ENCODE data around the gene ZNF660. TPM values are rescaled to one million over a fixed set of nuclear protein-coding genes. Genes with fewer than 3 reads are reported as not detected.
"Not testable (repeated sequence)": the region's sequence is repeated elsewhere in the genome, so short reads cannot be mapped to it uniquely, and the experiment has no call there.

The ZNF660 gene
- total and polyA plus RNA-seq, 4 donors: 0.08 to 2.7 (median 0.41) TPM

DNA sequence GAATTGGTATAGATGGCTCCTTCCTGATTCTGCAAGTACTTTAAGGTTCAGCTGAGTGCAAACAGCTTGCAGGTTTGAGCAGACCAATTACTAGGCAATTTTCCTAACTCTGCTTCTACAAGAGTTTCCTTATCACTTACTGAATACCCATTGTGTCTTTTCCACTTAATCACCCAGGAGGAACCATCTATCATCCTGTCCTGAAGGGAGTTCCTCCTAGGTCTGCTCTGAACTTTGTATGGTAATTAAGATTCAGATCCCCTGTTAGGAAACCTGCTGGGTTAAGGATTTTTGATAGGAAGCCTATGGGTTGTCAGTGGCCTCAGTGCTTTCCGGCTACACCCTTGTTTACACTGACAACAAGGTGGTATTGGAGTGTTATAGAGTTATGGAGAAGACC lies 40.0 kb upstream of the ZNF660 start:
- H3K4me3 ChIP-seq (ENCODE audit: low read depth in 1 of 3, low read length in 3 of 3); H3K27me3 ChIP-seq (ENCODE audit: control insufficient read depth in 4 of 4, insufficient read depth in 4 of 4, low read length in 3 of 4); H3K27ac ChIP-seq (ENCODE audit: low read depth in 1 of 2, low read length in 2 of 2); H3K4me1 ChIP-seq (ENCODE audit: control insufficient read depth in 4 of 4, insufficient read depth in 4 of 4, low read length in 3 of 4); H3K36me3 ChIP-seq (ENCODE audit: control insufficient read depth in 4 of 4, insufficient read depth in 3 of 4, low read depth in 1 of 4, low read length in 3 of 4); DNase-seq (ENCODE audit: low spot score); H3K9me3 ChIP-seq (ENCODE audit: control insufficient read depth in 4 of 4, low read length in 3 of 4); H3K9ac ChIP-seq (ENCODE audit: low read depth in 1 of 2, low read length in 2 of 2): not testable (repeated sequence)
- 37% methylated on average over 1 of the region's 1 CpG for WGBS

DNA sequence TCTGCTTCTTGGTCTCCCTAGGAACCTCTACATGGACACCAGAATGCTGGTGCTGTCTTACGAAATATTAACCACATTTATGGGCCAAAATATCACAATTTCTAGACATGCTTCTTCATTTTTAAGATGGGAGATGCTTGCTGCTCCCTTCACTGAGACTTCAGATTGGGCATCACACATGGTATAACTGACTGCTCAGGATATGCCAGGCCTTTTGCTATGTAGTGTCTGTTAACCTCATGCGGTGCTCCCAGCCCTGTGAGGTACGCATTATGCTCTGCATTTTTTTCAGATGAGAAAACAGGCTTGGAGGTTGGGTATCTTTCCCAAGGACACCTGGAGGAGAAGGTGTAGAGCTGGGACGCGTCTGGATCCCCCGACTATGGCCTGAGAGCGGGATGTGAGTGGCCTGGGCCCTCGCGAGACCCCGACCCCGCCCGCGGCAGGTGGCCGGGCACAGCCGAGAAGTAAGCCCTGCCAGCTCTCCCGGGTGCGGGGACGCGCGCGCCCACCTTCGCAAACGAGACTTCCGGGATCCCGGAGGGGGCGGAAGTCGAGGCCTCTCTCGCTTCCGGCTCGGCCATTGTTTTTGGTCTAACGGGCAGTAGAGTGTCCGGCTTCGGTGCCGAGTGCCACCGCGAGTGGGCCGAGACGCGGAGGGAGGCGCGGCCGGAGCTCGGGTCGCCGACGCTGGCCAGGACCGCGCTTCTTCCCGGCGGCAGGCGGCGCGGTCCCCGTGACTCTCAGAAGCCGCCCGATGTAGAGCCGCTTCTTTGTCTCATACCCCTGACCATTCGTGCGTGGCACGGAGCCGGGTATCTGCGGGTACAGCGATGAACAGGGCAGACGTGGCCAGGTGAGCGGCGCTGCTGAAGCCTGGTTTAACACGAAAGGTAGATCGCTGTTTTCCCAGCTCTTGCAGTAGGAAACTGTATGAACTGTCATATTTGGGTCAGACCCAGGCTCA lies 29.9 kb upstream of the ZNF660 start, which contains the start of gene ZKSCAN7:
Gene ZKSCAN7, plus strand, starts transcription at position 568 of the 967 bp plus-strand sequence. CDS start 1,855 bp downstream, outside the sequence.
- peak within 1 kb of the TSS in 1 of 2 donors; percentile 26 for H3K27ac ChIP-seq (ENCODE audit: low read depth in 1 of 2, low read length in 2 of 2)
- DNase-seq (ENCODE audit: low spot score): peak; percentile 62
- no peaks in the 10 kb centered on the region for H3K27me3 ChIP-seq (ENCODE audit: control insufficient read depth in 4 of 4, insufficient read depth in 4 of 4, low read length in 3 of 4)
- peaks cover 0 to under 1% (median 0%) of the 10 kb centered on the region in 4 donors for H3K36me3 ChIP-seq (ENCODE audit: control insufficient read depth in 4 of 4, insufficient read depth in 3 of 4, low read depth in 1 of 4, low read length in 3 of 4)
- H3K9ac ChIP-seq (ENCODE audit: low read depth in 1 of 2, low read length in 2 of 2): peak within 1 kb of the TSS; percentile 2 to 61
- peak within 1 kb of the TSS; percentile 77 to 91 (median 86) for H3K4me3 ChIP-seq (ENCODE audit: low read depth in 1 of 3, low read length in 3 of 3)
- H3K4me1 ChIP-seq (ENCODE audit: control insufficient read depth in 4 of 4, insufficient read depth in 4 of 4, low read length in 3 of 4): peaks cover 2 to 10% (median 7%) of the 10 kb centered on the region in 4 donors
- H3K9me3 ChIP-seq (ENCODE audit: control insufficient read depth in 4 of 4, low read length in 3 of 4): peaks cover 0 to 7% (median 6%) of the 10 kb centered on the region in 4 donors
- 8% methylated on average over 68 of the region's 68 CpGs for WGBS
- TF ChIP-seq GABPA (IDR thresholded peaks at IDR 0.05 in 1 of 2, conservative IDR thresholded peaks at IDR 0.05 in 1 of 2): peak; percentile 78 to 92
- TF ChIP-seq YY1 (IDR thresholded peaks at IDR 0.05): peak; percentile 81
- TF ChIP-seq, protein P1, sequence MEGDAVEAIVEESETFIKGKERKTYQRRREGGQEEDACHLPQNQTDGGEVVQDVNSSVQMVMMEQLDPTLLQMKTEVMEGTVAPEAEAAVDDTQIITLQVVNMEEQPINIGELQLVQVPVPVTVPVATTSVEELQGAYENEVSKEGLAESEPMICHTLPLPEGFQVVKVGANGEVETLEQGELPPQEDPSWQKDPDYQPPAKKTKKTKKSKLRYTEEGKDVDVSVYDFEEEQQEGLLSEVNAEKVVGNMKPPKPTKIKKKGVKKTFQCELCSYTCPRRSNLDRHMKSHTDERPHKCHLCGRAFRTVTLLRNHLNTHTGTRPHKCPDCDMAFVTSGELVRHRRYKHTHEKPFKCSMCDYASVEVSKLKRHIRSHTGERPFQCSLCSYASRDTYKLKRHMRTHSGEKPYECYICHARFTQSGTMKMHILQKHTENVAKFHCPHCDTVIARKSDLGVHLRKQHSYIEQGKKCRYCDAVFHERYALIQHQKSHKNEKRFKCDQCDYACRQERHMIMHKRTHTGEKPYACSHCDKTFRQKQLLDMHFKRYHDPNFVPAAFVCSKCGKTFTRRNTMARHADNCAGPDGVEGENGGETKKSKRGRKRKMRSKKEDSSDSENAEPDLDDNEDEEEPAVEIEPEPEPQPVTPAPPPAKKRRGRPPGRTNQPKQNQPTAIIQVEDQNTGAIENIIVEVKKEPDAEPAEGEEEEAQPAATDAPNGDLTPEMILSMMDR (IDR thresholded peaks at IDR 0.05; ENCODE audit: low read depth, low read length, missing input control): no peak

DNA sequence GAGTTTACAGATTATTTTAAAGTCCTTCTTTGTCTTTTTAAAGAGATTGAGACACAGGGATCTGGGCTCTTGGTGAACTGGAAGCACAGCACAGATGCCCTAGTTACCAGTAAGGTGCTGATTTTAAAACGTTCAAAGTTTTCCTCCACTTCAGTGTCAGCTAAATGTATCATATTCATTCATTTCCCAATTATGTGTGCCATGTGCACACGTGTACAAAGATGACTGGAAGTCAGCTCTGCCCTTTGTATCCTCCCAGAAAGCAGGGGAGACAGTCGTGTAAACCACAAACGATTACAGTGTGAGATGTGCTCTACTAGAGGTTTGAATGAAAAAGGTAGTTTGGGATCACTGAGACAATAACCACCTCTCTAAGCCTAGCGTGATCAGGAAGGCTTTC lies 29.0 kb upstream of the ZNF660 start:
- peaks cover 0 to 6% (median 0%) of the 10 kb centered on the region in 4 donors for H3K36me3 ChIP-seq (ENCODE audit: control insufficient read depth in 4 of 4, insufficient read depth in 3 of 4, low read depth in 1 of 4, low read length in 3 of 4)
- H3K27me3 ChIP-seq (ENCODE audit: control insufficient read depth in 4 of 4, insufficient read depth in 4 of 4, low read length in 3 of 4): no peaks in the 10 kb centered on the region
- DNase-seq (ENCODE audit: low spot score): no peak
- peaks cover 2 to 10% (median 7%) of the 10 kb centered on the region in 4 donors for H3K4me1 ChIP-seq (ENCODE audit: control insufficient read depth in 4 of 4, insufficient read depth in 4 of 4, low read length in 3 of 4)
- WGBS: 19% methylated on average over 5 of the region's 5 CpGs
- no peak overlapping the region for H3K27ac ChIP-seq (ENCODE audit: low read depth in 1 of 2, low read length in 2 of 2)
- peaks cover 0 to 7% (median 6%) of the 10 kb centered on the region in 4 donors for H3K9me3 ChIP-seq (ENCODE audit: control insufficient read depth in 4 of 4, low read length in 3 of 4)
- TF ChIP-seq, protein P2, sequence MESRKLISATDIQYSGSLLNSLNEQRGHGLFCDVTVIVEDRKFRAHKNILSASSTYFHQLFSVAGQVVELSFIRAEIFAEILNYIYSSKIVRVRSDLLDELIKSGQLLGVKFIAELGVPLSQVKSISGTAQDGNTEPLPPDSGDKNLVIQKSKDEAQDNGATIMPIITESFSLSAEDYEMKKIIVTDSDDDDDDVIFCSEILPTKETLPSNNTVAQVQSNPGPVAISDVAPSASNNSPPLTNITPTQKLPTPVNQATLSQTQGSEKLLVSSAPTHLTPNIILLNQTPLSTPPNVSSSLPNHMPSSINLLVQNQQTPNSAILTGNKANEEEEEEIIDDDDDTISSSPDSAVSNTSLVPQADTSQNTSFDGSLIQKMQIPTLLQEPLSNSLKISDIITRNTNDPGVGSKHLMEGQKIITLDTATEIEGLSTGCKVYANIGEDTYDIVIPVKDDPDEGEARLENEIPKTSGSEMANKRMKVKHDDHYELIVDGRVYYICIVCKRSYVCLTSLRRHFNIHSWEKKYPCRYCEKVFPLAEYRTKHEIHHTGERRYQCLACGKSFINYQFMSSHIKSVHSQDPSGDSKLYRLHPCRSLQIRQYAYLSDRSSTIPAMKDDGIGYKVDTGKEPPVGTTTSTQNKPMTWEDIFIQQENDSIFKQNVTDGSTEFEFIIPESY (IDR thresholded peaks at IDR 0.05): no peak
- no peak for TF ChIP-seq FOXA1 (IDR thresholded peaks at IDR 0.05)
- peak in 1 of 2 donors; percentile 10 for TF ChIP-seq HNF4A (conservative IDR thresholded peaks at IDR 0.05)
- peak overlapping the region; percentile 77 to 91 (median 86) for H3K4me3 ChIP-seq (ENCODE audit: low read depth in 1 of 3, low read length in 3 of 3)
- no peak overlapping the region for H3K9ac ChIP-seq (ENCODE audit: low read depth in 1 of 2, low read length in 2 of 2)
